HepG2 (cell line): ENCODE data around the gene AIF1. TPM values are rescaled to one million over a fixed set of nuclear protein-coding genes. Genes with fewer than 3 reads are reported as not detected.
A peak's percentile ranks its signal among the peaks of the same experiment; 100 is the strongest.

Experiments
- POLR2AphosphoS2 ChIP-seq: IDR thresholded peaks from 2 replicates; pipeline ENCODE4 v1.6.1; 2011; ENCODE audit warnings: low read depth, low read length, improper control_type of control experiment
- SMAD1 ChIP-seq: sonication (generic); formaldehyde crosslinking; IDR thresholded peaks from 2 replicates; pipeline ENCODE4 v1.4.0; 2020; ENCODE audit warnings: missing genetic modification reagents, low read depth, mild to moderate bottlenecking, borderline replicate concordance
- ZC3H4 ChIP-seq: sonication (generic); formaldehyde crosslinking; IDR thresholded peaks from 2 replicates; pipeline ENCODE4 v1.4.0; 2020; ENCODE audit warnings: missing genetic modification reagents, borderline replicate concordance
- ZMAT3 ChIP-seq: sonication (generic); formaldehyde crosslinking; conservative IDR thresholded peaks from 2 replicates; pipeline ENCODE4 v1.7.0; 2021; ENCODE audit warnings: missing genetic modification reagents
- ZNF468 ChIP-seq: sonication (generic); formaldehyde crosslinking; IDR thresholded peaks from 2 replicates; pipeline ENCODE4 v1.8.0; 2022; ENCODE audit warnings: mild to moderate bottlenecking, moderate library complexity, missing genetic modification reagents
- ZNF562 ChIP-seq: sonication (generic); formaldehyde crosslinking; IDR thresholded peaks from 2 replicates; pipeline ENCODE4 v1.8.0; 2022; ENCODE audit warnings: missing genetic modification reagents, borderline replicate concordance
- ZNF777 ChIP-seq: sonication (generic); formaldehyde crosslinking; IDR thresholded peaks from 2 replicates; pipeline ENCODE4 v1.4.0; 2020; ENCODE audit warnings: missing genetic modification reagents
- polyA plus RNA-seq, 8 experiments: library from polyadenylated mRNA; depleted of rRNA in 3 of 8; stranded (reverse) in 7 of 8; unstranded in 1 of 8; fragments of >200 nt; fragmentation: Illumina TruSeq in 4 of 8; extraction: Trizol in 4 of 8; gene quantifications; 2 replicates each; pipeline versions ENCODE4 v1.2.1 to v1.2.3, GENCODE V29; 2011 to 2016; ENCODE audit warnings: low read depth in 4 of 8, missing spikeins in 1 of 8, mixed read lengths in 1 of 8; ENCODE audit not compliant: insufficient read depth in 1 of 8
- total RNA-seq, 5 experiments: library from RNA; depleted of rRNA; stranded (reverse); fragments of >200 nt; fragmentation: Illumina TruSeq; extraction: Trizol; gene quantifications; 2 replicates each; pipeline ENCODE4 v1.2.3, GENCODE V29; 2016; ENCODE audit warnings: low read depth in 1 of 5
- TF ChIP-seq, protein P1 (sequence below), 2 experiments: sonication (generic) in 1 of 2; formaldehyde crosslinking in 1 of 2; IDR thresholded peaks; 2 replicates each; pipeline versions ENCODE4 v1.4.0 to v1.6.1; 2016 to 2020; ENCODE audit warnings: borderline replicate concordance in 1 of 2, low read depth in 1 of 2, mild to moderate bottlenecking in 1 of 2, missing genetic modification reagents in 1 of 2
- TF ChIP-seq, protein P2 (sequence below): sonication (generic); formaldehyde crosslinking; IDR thresholded peaks from 2 replicates; pipeline ENCODE4; 2020; ENCODE audit warnings: missing genetic modification reagents, mild to moderate bottlenecking, borderline replicate concordance
- TF ChIP-seq, protein P3 (sequence below): sonication (generic); formaldehyde crosslinking; conservative IDR thresholded peaks from 2 replicates; pipeline ENCODE4 v1.4.0; 2020; ENCODE audit warnings: missing genetic modification reagents
- TF ChIP-seq, protein P4 (sequence below): sonication (generic); formaldehyde crosslinking; IDR thresholded peaks from 2 replicates; pipeline ENCODE4 v1.5.1; 2020; ENCODE audit warnings: missing genetic modification reagents, mild to moderate bottlenecking, borderline replicate concordance
- TF ChIP-seq, protein P5 (sequence below): fragments of 450-650 bp; IDR thresholded peaks from 2 replicates; pipeline ENCODE4 v1.6.1; 2017; ENCODE audit warnings: mild to moderate bottlenecking

AIF1 gene
- total and polyA plus RNA-seq, 2 of the 13 experiments (the other 11 are each of a cell fraction or from before 2014, with no cell fraction given) = 1.5 TPM; not detected in 1

DNA sequence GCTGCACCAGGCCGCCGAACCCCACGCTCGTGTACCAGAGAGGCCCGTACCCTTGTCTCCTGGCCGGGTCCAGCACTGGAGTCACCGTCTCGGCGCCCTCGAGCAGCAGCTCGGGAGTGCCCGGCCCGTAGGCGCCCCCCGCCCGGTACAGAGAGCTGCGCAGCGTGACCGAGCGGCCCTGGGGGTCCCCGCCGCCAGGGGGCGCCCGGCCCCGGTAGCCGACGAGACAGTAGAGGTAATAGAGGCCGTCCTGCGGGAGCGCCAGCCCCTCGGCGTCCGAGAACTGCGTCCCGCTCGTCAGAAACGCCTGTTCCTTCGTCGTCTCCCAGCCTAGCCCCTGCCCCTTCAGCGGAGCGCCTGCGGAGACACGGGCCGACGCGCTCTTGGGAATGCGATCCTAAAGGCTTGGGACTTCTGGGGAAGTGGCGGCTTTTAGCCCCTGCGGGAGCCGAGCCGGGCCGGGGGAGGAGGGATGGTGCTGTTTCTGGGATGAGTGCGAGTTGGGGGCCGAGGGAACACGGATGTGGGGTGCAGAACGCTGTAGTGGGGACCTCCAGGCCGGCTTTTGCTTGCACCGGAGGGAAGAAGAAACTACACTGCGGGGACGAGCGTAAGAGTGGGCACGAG, 34.1 kb upstream of the AIF1 start (continued):
- TF ChIP-seq, protein P1, sequence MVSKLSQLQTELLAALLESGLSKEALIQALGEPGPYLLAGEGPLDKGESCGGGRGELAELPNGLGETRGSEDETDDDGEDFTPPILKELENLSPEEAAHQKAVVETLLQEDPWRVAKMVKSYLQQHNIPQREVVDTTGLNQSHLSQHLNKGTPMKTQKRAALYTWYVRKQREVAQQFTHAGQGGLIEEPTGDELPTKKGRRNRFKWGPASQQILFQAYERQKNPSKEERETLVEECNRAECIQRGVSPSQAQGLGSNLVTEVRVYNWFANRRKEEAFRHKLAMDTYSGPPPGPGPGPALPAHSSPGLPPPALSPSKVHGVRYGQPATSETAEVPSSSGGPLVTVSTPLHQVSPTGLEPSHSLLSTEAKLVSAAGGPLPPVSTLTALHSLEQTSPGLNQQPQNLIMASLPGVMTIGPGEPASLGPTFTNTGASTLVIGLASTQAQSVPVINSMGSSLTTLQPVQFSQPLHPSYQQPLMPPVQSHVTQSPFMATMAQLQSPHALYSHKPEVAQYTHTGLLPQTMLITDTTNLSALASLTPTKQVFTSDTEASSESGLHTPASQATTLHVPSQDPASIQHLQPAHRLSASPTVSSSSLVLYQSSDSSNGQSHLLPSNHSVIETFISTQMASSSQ (IDR thresholded peaks at IDR 0.05; ENCODE audit: low read depth) = no peak
- TF ChIP-seq, protein P1 (CRISPR knock-in tag; IDR thresholded peaks at IDR 0.05; ENCODE audit: borderline replicate concordance) = peak; percentile 55; the same call in 1 of the 2 replicates
- TF ChIP-seq ZMAT3 (CRISPR knock-in tag) = no peak
- TF ChIP-seq, protein P2, sequence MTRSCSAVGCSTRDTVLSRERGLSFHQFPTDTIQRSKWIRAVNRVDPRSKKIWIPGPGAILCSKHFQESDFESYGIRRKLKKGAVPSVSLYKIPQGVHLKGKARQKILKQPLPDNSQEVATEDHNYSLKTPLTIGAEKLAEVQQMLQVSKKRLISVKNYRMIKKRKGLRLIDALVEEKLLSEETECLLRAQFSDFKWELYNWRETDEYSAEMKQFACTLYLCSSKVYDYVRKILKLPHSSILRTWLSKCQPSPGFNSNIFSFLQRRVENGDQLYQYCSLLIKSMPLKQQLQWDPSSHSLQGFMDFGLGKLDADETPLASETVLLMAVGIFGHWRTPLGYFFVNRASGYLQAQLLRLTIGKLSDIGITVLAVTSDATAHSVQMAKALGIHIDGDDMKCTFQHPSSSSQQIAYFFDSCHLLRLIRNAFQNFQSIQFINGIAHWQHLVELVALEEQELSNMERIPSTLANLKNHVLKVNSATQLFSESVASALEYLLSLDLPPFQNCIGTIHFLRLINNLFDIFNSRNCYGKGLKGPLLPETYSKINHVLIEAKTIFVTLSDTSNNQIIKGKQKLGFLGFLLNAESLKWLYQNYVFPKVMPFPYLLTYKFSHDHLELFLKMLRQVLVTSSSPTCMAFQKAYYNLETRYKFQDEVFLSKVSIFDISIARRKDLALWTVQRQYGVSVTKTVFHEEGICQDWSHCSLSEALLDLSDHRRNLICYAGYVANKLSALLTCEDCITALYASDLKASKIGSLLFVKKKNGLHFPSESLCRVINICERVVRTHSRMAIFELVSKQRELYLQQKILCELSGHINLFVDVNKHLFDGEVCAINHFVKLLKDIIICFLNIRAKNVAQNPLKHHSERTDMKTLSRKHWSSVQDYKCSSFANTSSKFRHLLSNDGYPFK (CRISPR knock-in tag) = peak; percentile 81
- TF ChIP-seq ZNF562 = no peak
- TF ChIP-seq, protein P3, sequence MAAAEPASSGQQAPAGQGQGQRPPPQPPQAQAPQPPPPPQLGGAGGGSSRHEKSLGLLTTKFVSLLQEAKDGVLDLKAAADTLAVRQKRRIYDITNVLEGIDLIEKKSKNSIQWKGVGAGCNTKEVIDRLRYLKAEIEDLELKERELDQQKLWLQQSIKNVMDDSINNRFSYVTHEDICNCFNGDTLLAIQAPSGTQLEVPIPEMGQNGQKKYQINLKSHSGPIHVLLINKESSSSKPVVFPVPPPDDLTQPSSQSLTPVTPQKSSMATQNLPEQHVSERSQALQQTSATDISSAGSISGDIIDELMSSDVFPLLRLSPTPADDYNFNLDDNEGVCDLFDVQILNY (CRISPR knock-in tag) = no peak
- peak; percentile 89 for TF ChIP-seq SMAD1 (CRISPR knock-in tag)
- TF ChIP-seq, protein P4, sequence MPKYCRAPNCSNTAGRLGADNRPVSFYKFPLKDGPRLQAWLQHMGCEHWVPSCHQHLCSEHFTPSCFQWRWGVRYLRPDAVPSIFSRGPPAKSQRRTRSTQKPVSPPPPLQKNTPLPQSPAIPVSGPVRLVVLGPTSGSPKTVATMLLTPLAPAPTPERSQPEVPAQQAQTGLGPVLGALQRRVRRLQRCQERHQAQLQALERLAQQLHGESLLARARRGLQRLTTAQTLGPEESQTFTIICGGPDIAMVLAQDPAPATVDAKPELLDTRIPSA (CRISPR knock-in tag) = no peak
- TF ChIP-seq ZC3H4 (CRISPR knock-in tag) = no peak
- TF ChIP-seq POLR2AphosphoS2 = no peak
- TF ChIP-seq, protein P5, sequence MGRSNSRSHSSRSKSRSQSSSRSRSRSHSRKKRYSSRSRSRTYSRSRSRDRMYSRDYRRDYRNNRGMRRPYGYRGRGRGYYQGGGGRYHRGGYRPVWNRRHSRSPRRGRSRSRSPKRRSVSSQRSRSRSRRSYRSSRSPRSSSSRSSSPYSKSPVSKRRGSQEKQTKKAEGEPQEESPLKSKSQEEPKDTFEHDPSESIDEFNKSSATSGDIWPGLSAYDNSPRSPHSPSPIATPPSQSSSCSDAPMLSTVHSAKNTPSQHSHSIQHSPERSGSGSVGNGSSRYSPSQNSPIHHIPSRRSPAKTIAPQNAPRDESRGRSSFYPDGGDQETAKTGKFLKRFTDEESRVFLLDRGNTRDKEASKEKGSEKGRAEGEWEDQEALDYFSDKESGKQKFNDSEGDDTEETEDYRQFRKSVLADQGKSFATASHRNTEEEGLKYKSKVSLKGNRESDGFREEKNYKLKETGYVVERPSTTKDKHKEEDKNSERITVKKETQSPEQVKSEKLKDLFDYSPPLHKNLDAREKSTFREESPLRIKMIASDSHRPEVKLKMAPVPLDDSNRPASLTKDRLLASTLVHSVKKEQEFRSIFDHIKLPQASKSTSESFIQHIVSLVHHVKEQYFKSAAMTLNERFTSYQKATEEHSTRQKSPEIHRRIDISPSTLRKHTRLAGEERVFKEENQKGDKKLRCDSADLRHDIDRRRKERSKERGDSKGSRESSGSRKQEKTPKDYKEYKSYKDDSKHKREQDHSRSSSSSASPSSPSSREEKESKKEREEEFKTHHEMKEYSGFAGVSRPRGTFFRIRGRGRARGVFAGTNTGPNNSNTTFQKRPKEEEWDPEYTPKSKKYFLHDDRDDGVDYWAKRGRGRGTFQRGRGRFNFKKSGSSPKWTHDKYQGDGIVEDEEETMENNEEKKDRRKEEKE = no peak
- TF ChIP-seq ZNF777 (CRISPR knock-in tag) = peak; percentile 83
- TF ChIP-seq ZNF468 = 0 out of 2 replicates have a peak, but pooled peaks have one; percentile 40
